HUES64 (cell line): Measurements from ENCODE around the gene PTPRA.
A peak's percentile ranks its signal among the peaks of the same experiment; 100 is the strongest.

Source experiments
- H3K27ac ChIP-seq: 2 replicates; pipeline ENCODE4 v1.7.0; 2013; ENCODE audit warnings: low read depth, low read length, inconsistent platforms
- H3K27me3 ChIP-seq: 2 replicates; pipeline ENCODE4 v1.6.1; 2013; ENCODE audit warnings: mild to moderate bottlenecking, low read length; ENCODE audit not compliant: insufficient read depth
- H3K36me3 ChIP-seq: 2 replicates; pipeline ENCODE4 v1.6.1; 2013; ENCODE audit warnings: mild to moderate bottlenecking, low read length; ENCODE audit not compliant: insufficient read depth
- H3K4me1 ChIP-seq: 2 replicates; pipeline ENCODE4 v1.6.1; 2013; ENCODE audit warnings: mild to moderate bottlenecking, low read length, moderate library complexity; ENCODE audit not compliant: insufficient read depth
- H3K4me3 ChIP-seq: 2 replicates; pipeline ENCODE4 v1.5.1; 2013; ENCODE audit warnings: mild to moderate bottlenecking, low read length, moderate library complexity
- H3K9ac ChIP-seq: 2 replicates; pipeline ENCODE4 v1.6.1; 2013; ENCODE audit warnings: mild to moderate bottlenecking, low read depth, low read length
- H3K9me3 ChIP-seq: 2 replicates; pipeline ENCODE4 v1.6.1; 2013; ENCODE audit warnings: low read depth, low read length; ENCODE audit not compliant: insufficient read depth
- WGBS: fragments of 150-250, 120-280 bp; methylation state at CpG from one replicate; pipeline ENCODE4 v1.1.7; 2013; ENCODE audit warnings: missing lambda C conversion rate; 5-methylcytosine and 5-hydroxymethylcytosine counted together

Gene PTPRA

DNA sequence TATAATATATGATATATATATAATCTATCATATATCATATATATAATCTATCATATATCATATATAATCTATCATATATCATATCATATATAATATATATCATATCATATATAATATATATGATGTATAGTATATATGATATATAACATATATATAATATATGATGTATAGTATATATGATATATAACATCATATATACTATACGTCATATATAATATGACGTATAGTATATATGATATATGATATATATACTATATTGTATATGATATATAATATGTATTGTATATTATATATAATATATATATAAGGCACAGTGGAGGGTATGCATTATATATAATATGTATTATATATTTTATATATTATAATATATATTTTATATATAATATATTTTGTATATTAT, 36.7 kb downstream of the PTPRA start:
- Histone ChIP-seq H3K4me3 (no peak overlapping the region), H3K36me3 (no peaks in the 10 kb centered on the region), H3K27me3 (no peaks in the 10 kb centered on the region), H3K27ac (no peak overlapping the region), H3K4me1 (0 out of 2 replicates have a peak, but pooled peaks cover 4% of the 10 kb centered on the region), H3K9ac (no peak overlapping the region), H3K9me3 (no peaks in the 10 kb centered on the region)
- WGBS, result no CpG with 5 or more reads among the region's 2 CpGs

DNA sequence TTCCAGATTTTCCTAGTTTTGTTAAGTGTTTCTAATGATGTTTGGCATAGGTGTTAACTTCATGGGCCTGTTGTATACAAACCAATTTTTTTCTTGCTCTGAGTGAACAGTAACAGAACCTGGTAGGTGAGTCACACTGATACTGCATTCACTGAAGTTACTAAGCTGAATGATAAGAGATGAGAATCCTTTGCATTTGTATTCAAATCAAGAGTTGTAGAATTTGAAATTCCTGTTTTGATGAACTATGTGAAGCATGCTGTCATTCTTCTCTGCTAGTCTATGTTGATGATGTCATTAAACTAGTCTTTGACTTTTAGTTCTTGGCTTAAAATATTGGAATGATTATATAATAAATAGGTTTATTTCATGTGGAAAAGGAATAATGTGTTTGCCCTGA, 37.9 kb downstream of the PTPRA start:
- Histone ChIP-seq H3K36me3 (no peaks in the 10 kb centered on the region), H3K4me1 (0 out of 2 replicates have a peak, but pooled peaks cover 4% of the 10 kb centered on the region), H3K9me3 (no peaks in the 10 kb centered on the region), H3K27ac (no peak overlapping the region), H3K4me3 (no peak overlapping the region), H3K9ac (no peak overlapping the region), H3K27me3 (no peaks in the 10 kb centered on the region)

DNA sequence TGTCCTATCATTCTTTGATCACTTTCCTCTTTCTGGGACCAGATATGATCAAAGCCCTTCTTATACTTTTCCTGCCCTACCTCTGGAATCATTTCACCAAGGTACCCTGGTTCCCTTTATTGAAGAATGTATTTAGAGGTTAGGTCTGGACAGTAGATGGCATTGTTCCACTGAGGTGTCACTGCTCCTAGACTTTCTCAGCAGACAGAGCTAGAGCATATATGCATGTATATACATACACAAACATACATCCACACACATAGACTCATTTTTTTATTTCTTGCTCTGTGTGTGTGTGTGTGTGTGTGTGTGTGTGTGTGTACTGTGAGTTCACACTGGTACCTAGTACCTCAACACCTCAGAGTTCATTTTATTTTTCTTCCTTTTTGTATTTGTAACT, 40.9 kb downstream of the PTPRA start:
- H3K9me3 ChIP-seq, result no peaks in the 10 kb centered on the region
- no peak overlapping the region for H3K27ac ChIP-seq
- no peaks in the 10 kb centered on the region for H3K27me3 ChIP-seq
- H3K4me1 ChIP-seq, result peaks cover 9% of the 10 kb centered on the region; the same call in 1 of the 2 replicates
- H3K4me3 ChIP-seq, result no peak overlapping the region
- no peak overlapping the region for H3K9ac ChIP-seq
- no peaks in the 10 kb centered on the region for H3K36me3 ChIP-seq

DNA sequence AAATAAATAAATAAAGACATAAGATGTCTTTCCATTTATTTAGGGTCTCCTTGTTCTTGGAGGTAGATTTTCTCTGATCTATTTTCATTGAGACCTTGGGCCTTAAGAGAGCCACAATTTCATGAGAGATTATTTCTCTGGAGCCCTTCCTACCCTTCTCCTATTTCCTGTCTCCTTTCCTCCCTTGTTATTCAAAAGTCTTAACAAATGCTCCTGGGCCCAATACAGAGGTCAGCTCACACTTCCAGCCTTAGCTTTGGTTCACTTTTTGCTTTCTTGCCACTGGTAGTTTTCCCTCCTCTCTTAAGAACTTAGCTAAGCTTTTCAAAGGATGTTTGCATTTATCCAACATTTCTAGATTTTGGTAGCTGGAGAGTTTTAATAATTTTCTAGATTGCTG, 44.0 kb downstream of the PTPRA start:
- H3K4me3 ChIP-seq, result no peak overlapping the region
- peak overlapping the region; percentile 73 for H3K27ac ChIP-seq
- no peak overlapping the region for H3K9ac ChIP-seq
- H3K4me1 ChIP-seq, result peaks cover 29% of the 10 kb centered on the region
- no peaks in the 10 kb centered on the region for H3K9me3 ChIP-seq
- H3K27me3 ChIP-seq, result no peaks in the 10 kb centered on the region
- no peaks in the 10 kb centered on the region for H3K36me3 ChIP-seq

DNA sequence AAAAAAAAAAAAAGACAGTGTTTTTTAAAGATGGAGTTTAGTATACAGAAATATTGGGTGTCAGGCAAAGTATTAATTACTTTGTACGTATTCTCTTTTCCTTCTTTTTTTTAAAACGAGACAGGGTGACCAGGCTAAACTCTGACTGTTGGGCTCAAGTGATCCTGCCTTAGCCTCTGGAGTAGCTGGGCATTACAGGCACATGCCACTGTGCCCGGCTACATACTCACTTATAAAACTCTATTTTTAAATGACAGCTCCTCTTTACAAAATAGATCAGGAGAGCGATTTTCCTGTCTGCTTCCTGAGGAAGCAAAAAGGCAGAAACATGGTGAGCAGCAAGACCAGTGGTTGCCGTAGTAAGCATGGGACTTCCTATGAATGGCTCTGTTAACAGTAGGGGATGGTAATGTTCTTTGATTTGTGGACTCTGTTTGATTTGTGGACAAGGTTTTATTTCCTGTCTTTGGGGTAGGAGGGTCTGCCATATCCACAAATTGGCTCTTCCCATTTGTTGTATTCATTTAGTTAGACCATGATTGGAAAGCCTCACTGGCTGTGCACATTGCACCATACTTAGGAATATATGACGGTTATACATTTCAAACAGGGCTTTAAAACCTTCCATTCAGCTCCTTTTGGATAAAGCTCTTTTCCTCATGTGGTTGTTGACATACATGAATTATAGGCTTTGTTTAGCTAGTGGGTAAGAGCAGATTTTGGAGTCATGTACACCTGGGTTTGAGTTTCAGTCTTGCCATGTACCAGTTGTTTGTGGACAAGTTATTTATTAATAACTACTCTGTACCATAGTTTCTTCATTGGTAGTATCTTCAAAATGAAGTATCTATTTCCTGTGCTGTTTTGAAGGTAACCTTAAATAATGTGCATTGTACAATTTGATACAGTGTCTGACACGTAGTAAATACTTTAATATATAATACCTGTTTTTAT, 45.1 kb downstream of the PTPRA start:
- Histone ChIP-seq H3K36me3 (no peaks in the 10 kb centered on the region), H3K27ac (no peak overlapping the region), H3K4me3 (no peak overlapping the region), H3K9me3 (no peaks in the 10 kb centered on the region), H3K9ac (no peak overlapping the region), H3K27me3 (no peaks in the 10 kb centered on the region), H3K4me1 (peaks cover 29% of the 10 kb centered on the region)
- 87% methylated on average over 6 of the region's 7 CpGs for WGBS

DNA sequence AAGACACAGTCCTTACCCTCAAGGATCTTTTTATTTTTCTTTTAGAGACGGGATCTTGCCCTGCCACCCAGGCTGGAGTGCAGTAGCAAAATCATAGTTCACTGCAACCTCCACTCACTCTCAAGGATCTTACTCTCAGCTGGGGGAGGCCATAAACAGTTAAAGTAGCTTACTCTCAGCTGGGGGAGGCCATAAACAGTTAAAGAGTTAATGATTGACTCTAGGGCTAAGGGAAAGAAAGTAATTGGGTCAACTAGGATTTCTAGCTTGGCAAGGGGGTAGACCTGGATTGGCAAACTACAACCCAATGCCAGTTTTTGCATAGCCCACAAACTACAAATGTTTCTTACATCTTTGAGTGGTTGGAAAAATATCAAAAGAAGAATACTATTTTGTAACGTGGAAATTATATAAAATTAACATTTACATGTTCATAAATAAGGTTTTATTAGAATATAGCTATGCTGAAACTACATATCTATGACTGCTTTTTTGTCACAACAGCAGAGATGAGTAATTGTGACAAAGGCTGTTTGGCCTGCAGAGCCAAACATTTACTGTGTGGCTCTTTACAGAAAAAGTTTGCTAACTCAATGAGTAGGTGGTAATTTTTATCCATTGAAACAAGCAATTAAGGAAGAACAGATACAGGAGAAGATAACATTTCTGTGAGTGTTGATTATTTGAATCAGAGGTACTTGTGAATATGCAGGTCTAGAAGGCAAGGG, 46.4 kb downstream of the PTPRA start:
- H3K27me3 ChIP-seq, result no peaks in the 10 kb centered on the region
- no peaks in the 10 kb centered on the region for H3K9me3 ChIP-seq
- H3K36me3 ChIP-seq, result peaks cover 11% of the 10 kb centered on the region
- H3K4me3 ChIP-seq, result no peak overlapping the region
- H3K9ac ChIP-seq, result no peak overlapping the region; the same call in 1 of the 2 replicates
- H3K4me1 ChIP-seq, result peaks cover 29% of the 10 kb centered on the region
- H3K27ac ChIP-seq, result no peak overlapping the region
- 100% methylated on average over 1 of the region's 2 CpGs for WGBS

DNA sequence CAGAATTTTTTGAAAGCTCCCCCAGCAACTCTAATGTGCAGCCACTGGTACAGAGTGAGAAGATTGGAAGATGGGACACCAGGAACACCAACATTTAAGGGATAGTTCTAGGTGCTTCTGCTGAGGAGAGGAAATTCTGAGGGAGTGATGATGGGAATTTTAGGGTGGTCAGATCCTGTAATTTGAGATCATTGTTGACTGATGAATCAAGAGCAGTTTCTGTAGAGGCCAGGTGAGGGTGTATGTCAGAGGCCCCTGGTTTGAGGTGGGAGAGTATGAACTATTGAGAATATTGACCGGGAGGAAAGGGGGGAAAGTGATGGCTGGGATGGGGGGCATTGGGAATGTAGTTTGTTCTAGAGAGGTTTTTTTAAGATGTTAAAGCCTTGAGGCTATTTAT, 47.2 kb downstream of the PTPRA start:
- no peaks in the 10 kb centered on the region for H3K9me3 ChIP-seq
- H3K36me3 ChIP-seq, result peaks cover 19% of the 10 kb centered on the region
- no peak overlapping the region for H3K9ac ChIP-seq
- H3K4me3 ChIP-seq, result no peak overlapping the region
- 89% methylated on average over 1 of the region's 1 CpG for WGBS
- no peaks in the 10 kb centered on the region for H3K27me3 ChIP-seq
- no peak overlapping the region for H3K27ac ChIP-seq
- H3K4me1 ChIP-seq, result peaks cover 29% of the 10 kb centered on the region

DNA sequence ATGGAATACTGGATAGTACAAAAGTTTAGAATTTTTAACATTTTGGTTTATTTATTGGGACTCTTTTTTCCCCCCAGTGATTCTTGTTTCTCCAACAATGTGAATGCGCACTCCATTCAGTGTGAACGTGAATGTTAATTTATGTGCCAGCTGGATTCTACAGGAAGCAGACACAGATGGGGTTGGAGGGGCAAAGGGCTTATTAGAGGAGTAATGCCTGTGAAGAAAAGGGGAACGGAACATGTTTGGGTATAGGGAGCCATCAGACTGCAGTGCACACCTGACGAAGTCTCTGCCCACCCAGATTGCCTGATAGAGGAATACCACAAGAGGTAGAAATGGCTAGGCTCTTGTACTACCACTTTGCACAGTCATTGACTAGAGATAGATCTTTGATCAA, 48.2 kb downstream of the PTPRA start:
- Histone ChIP-seq H3K9ac (no peak overlapping the region), H3K27ac (no peak overlapping the region), H3K4me3 (no peak overlapping the region), H3K36me3 (peaks cover 28% of the 10 kb centered on the region), H3K27me3 (no peaks in the 10 kb centered on the region), H3K9me3 (no peaks in the 10 kb centered on the region), H3K4me1 (peaks cover 29% of the 10 kb centered on the region)
- WGBS, result 95% methylated on average over 4 of the region's 4 CpGs

DNA sequence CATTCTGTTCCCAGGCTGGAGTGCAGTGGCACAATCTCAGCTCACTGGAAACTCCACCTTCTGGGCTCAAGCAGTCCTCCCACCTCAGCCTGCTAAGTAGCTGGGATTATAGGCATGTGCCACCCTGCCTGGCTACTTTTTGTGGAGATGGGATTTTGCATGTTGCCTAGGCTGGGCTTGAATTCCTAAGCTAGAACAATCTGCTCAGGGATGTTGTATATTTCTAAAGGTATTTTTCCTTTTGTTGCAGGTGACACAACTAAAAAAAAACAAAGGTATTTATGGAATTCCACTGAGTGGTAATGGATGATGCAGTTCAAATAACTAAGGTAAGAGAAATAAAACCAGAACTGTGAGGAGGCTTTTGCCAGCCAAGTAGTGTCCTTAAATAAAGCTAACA, 49.7 kb downstream of the PTPRA start:
- no peaks in the 10 kb centered on the region for H3K27me3 ChIP-seq
- no peak overlapping the region for H3K4me3 ChIP-seq
- peaks cover 24% of the 10 kb centered on the region for H3K4me1 ChIP-seq
- H3K27ac ChIP-seq, result no peak overlapping the region
- H3K9ac ChIP-seq, result no peak overlapping the region
- H3K36me3 ChIP-seq, result peaks cover 28% of the 10 kb centered on the region
- H3K9me3 ChIP-seq, result no peaks in the 10 kb centered on the region

DNA sequence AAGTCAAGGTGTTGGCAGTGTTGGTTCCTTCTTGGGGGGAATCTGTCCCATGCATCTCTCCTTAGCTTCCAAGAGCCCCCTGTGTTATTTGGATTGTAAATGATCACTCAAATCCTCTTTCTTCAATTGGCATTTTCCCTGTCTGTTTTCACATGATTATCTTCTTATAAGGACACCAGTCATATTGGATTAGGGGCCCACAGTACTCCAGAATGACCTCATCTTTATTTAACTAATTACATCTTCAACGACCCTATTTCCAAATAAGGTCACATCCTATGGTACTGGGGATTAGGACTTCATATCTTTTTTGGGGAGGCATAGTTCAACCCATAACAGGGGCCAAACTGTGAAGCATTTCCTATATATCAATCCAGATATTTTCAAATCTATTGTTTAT, 57.3 kb downstream of the PTPRA start:
- Histone ChIP-seq H3K36me3 (peaks cover 9% of the 10 kb centered on the region), H3K27ac (no peak overlapping the region), H3K9ac (no peak overlapping the region), H3K27me3 (no peaks in the 10 kb centered on the region), H3K4me3 (no peak overlapping the region), H3K4me1 (no peaks in the 10 kb centered on the region), H3K9me3 (no peaks in the 10 kb centered on the region)
- 67% methylated on average over 1 of the region's 1 CpG for WGBS

DNA sequence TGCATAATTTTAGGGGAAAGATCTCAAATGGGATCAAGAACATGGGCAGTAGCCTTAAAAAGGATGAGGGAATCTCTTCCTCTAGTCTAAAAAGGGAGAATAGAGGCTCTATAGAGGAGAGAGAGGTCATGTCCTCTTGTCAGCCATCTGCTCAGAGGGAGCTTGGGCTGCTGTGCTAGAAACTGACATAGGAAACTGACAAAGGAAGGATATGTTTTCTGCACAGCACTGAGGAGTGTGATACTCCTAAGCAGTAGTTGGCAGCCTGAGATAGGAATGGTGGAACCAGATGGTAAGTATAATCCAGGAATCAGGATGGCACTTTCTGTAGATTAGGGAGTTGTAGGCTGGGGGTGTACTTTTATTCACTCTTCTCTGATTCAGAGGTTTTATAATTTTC, 59.2 kb downstream of the PTPRA start:
- Histone ChIP-seq H3K4me3 (no peak overlapping the region), H3K27ac (no peak overlapping the region), H3K9me3 (no peaks in the 10 kb centered on the region), H3K36me3 (no peaks in the 10 kb centered on the region; the same call in none of the 2 replicates), H3K9ac (no peak overlapping the region), H3K27me3 (no peaks in the 10 kb centered on the region), H3K4me1 (no peaks in the 10 kb centered on the region)
